Tibial artery (tissue), 4 donors: ENCODE results near the gene PHACTR1.

Experiments
- DNase-seq, 2 donors: peaks; one replicate each; pipeline ENCODE4 v3.0.0-alpha.2; 2019
- H3K27ac ChIP-seq, 2 donors: fragments of 200-600 bp; sonication (generic) in 1 of 2; 1 replicate in 1 of 2; 2 replicates in 1 of 2; pipeline ENCODE4 v1.5.1; 2018 to 2019; ENCODE audit warnings: mild to moderate bottlenecking in 1 of 2
- H3K27me3 ChIP-seq, 2 donors: fragments of 200-600 bp; sonication (generic) in 1 of 2; one replicate each; pipeline versions ENCODE4 v1.5.1 to v1.6.0; 2016 to 2019
- H3K36me3 ChIP-seq, 3 donors: fragments of 200-600 bp; sonication (generic) in 2 of 3; one replicate each; pipeline ENCODE4 v1.5.1; 2016 to 2019; ENCODE audit warnings: mild to moderate bottlenecking in 2 of 3
- H3K4me1 ChIP-seq, 4 donors: fragments of 200-600 bp; sonication (generic) in 2 of 4; 1 replicate in 3 of 4; 2 replicates in 1 of 4; pipeline ENCODE4 v1.5.1; 2016 to 2019
- H3K4me3 ChIP-seq, 2 donors: fragments of 200-600 bp; sonication (generic) in 1 of 2; 1 replicate in 1 of 2; 2 replicates in 1 of 2; pipeline ENCODE4 v1.5.1; 2018 to 2019; ENCODE audit warnings: mild to moderate bottlenecking in 2 of 2
- H3K9me3 ChIP-seq, 3 donors: fragments of 200-600 bp; sonication (generic) in 1 of 3; one replicate each; pipeline ENCODE4 v1.5.1; 2016 to 2019
- CTCF ChIP-seq, 2 experiments: fragments of 200-600 bp in 1 of 2; fragments of 450-650 bp in 1 of 2; IDR thresholded peaks; one replicate each; pipeline ENCODE4 v1.5.1; 2017 to 2019; ENCODE audit warnings: antibody characterized with exemption in 2 of 2, mild to moderate bottlenecking in 1 of 2, moderate library complexity in 1 of 2
- intact Hi-C: fragments of 100-400 bp; cut with DNase I; formaldehyde crosslinking; loops from one replicate; pipeline ENCODE4 v1.15.0; 2023; ENCODE audit warnings: low total_unique reads

The PHACTR1 gene

GRCh38 chr6:13001927-13002326, 285.4 kb downstream of the PHACTR1 start:
- Histone ChIP-seq H3K27ac (no peak overlapping the region), H3K36me3 (no peaks in the 10 kb centered on the region), H3K27me3 (no peaks in the 10 kb centered on the region), H3K9me3 (no peaks in the 10 kb centered on the region), H3K4me3 (no peak overlapping the region), H3K4me1 (peaks cover 0 to 28% (median 0%) of the 10 kb centered on the region in 4 donors)
- no peak for TF ChIP-seq CTCF (IDR thresholded peaks at IDR 0.05)
- intact Hi-C loops, result no loop called here
- DNase-seq, result no peak

- intact Hi-C loops, result no loop called here
- Histone ChIP-seq H3K27ac (no peak overlapping the region), H3K4me1 (peaks cover 0 to 41% (median 0%) of the 10 kb centered on the region in 4 donors), H3K27me3 (no peaks in the 10 kb centered on the region), H3K36me3 (no peaks in the 10 kb centered on the region), H3K4me3 (no peak overlapping the region), H3K9me3 (no peaks in the 10 kb centered on the region)
- DNase-seq, result no peak
- no peak for TF ChIP-seq CTCF (IDR thresholded peaks at IDR 0.05)
Observed at GRCh38 chr6:13004601-13005000, 288.0 kb downstream of the PHACTR1 start.

- H3K4me3 ChIP-seq, result no peak overlapping the region
Observed at GRCh38 chr6:13005994-13006393, 289.4 kb downstream of the PHACTR1 start.

GRCh38 chr6:13006578-13007300, 290.2 kb downstream of the PHACTR1 start:
- no peak for DNase-seq
- Histone ChIP-seq H3K4me3 (no peak overlapping the region), H3K27me3 (no peaks in the 10 kb centered on the region), H3K4me1 (peaks cover 0 to 45% (median 0%) of the 10 kb centered on the region in 4 donors), H3K9me3 (no peaks in the 10 kb centered on the region), H3K27ac (no peak overlapping the region), H3K36me3 (no peaks in the 10 kb centered on the region)
- TF ChIP-seq CTCF (IDR thresholded peaks at IDR 0.05), result no peak
- intact Hi-C loops, result no loop called here

More at GRCh38 chr6:13005994-13006393, 289.4 kb downstream of the PHACTR1 start:
- DNase-seq, result no peak
- Histone ChIP-seq H3K27ac (no peak overlapping the region), H3K4me1 (peaks cover 0 to 41% (median 0%) of the 10 kb centered on the region in 4 donors), H3K36me3 (no peaks in the 10 kb centered on the region), H3K9me3 (no peaks in the 10 kb centered on the region), H3K27me3 (no peaks in the 10 kb centered on the region)
- no peak for TF ChIP-seq CTCF (IDR thresholded peaks at IDR 0.05)
- intact Hi-C loops, result no loop called here

- Histone ChIP-seq H3K4me3 (no peak overlapping the region), H3K27ac (no peak overlapping the region), H3K4me1 (peaks cover 0 to 50% (median 5%) of the 10 kb centered on the region in 4 donors), H3K9me3 (no peaks in the 10 kb centered on the region), H3K36me3 (no peaks in the 10 kb centered on the region), H3K27me3 (no peaks in the 10 kb centered on the region)
- TF ChIP-seq CTCF (IDR thresholded peaks at IDR 0.05), result no peak
- intact Hi-C loops, result no loop called here
- DNase-seq, result no peak
Observed at GRCh38 chr6:13007744-13008143, 291.2 kb downstream of the PHACTR1 start.
